ENCODE measurements around the gene TMCC1. TPM values are rescaled to one million over a fixed set of nuclear protein-coding genes. Genes with fewer than 3 reads are reported as not detected.

Gene TMCC1
- total and polyA plus RNA-seq, 10 of the 15 experiments (the other 5 are each of a cell fraction or from before 2014, with no cell fraction given): 2.3 to 21.1 (median 8.4) TPM

DNA sequence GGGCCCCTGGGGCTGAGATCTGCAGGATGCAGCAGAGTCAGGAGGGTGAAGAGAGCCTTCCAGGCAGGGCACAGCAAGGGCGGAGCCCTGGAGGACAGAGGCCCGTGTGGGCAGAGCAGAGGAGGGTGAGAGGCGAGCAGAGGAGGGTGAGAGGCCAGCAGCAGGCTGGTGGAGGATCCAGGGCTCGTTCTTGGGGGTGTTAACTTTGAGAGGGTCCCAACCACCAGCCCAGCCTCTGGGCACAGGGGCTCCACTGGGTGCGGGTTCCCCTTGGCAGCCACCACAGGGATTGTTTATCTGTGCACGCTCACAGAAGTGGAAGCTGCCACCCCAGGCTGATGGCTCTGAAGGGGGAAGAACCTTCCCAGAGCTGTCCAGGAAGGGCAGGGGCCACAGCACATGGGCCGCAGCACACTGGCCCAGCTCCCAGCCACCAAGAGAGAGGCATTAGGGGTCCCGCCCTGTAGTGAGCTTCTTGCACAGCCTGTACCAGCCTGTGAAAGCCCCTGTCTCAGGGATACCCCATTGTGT, 277.7 kb downstream of the TMCC1 start:
- Histone ChIP-seq H3K9me3 (replicated peaks; ENCODE audit: control insufficient read depth, insufficient read depth, low read length) (no peaks in the 10 kb centered on the region), H3K4me2 (ENCODE audit: control insufficient read depth, insufficient read depth) (no peak overlapping the region), H3K9ac (ENCODE audit: control insufficient read depth, insufficient read depth, low read length) (no peak overlapping the region), H4K20me1 (ENCODE audit: control insufficient read depth, insufficient read depth) (no peaks in the 10 kb centered on the region), H2AFZ (ENCODE audit: control insufficient read depth, low read depth, low read length) (no peak overlapping the region), H3K79me2 (ENCODE audit: control insufficient read depth, insufficient read depth, low read length) (no peaks in the 10 kb centered on the region), H3K36me3 (ENCODE audit: control insufficient read depth in 2 of 2, insufficient read depth in 2 of 2, low read length in 1 of 2) (no peaks in the 10 kb centered on the region), H3K27ac (ENCODE audit: control insufficient read depth, insufficient read depth) (no peak overlapping the region), H3K27me3 (replicated peaks in 1 of 2; ENCODE audit: control insufficient read depth in 2 of 2, insufficient read depth in 2 of 2, low read length in 1 of 2) (no peaks in the 10 kb centered on the region; a peak in 1 of 4 replicates), H3K4me3 (no peak overlapping the region), H3K4me1 (ENCODE audit: control insufficient read depth, insufficient read depth, low read length) (peaks cover 14% of the 10 kb centered on the region)
- TF ChIP-seq MYB (IDR thresholded peaks at IDR 0.05; ENCODE audit: borderline replicate concordance, low read depth, low read length) (no peak), SMC3 (IDR thresholded peaks at IDR 0.05; ENCODE audit: borderline replicate concordance, low read length) (no peak), NFYB (IDR thresholded peaks at IDR 0.05; ENCODE audit: insufficient read depth, low read depth, low read length) (no peak), CHD4 (IDR thresholded peaks at IDR 0.05) (no peak), JUND (IDR thresholded peaks at IDR 0.05; ENCODE audit: low read depth, low read length) (no peak)
- TF ChIP-seq, protein P1, sequence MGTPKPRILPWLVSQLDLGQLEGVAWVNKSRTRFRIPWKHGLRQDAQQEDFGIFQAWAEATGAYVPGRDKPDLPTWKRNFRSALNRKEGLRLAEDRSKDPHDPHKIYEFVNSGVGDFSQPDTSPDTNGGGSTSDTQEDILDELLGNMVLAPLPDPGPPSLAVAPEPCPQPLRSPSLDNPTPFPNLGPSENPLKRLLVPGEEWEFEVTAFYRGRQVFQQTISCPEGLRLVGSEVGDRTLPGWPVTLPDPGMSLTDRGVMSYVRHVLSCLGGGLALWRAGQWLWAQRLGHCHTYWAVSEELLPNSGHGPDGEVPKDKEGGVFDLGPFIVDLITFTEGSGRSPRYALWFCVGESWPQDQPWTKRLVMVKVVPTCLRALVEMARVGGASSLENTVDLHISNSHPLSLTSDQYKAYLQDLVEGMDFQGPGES (IDR thresholded peaks at IDR 0.05): no peak
- WGBS (ENCODE audit: insufficient coverage, insufficient replicate concordance, low lambda C conversion rate, missing lambda C conversion rate): 31% methylated on average over 8 of the region's 8 CpGs
- FAIRE-seq: no peak
- POLR2A ChIA-PET: no interaction called here
- SMC1A ChIA-PET (ENCODE audit: uncharacterized antibody, unreplicated experiment): no interaction called here
- ATAC-seq: no peak
- CTCF ChIA-PET: interaction anchor here (0.6 kb wide), 1 partner anchor 1829 kb away, joined by 3 read pairs; no protein-coding TSS in a partner anchor
- intact Hi-C loops (cut with micrococcal nuclease; ENCODE audit: unreplicated experiment) (no loop called here), in situ Hi-C loops (cut with MboI) (no loop called here)
- BruUV-seq (replicated peaks): no TSS peak
- DNase-seq (ENCODE audit: low read depth, low spot score): no peak
- RAD21 ChIA-PET (ENCODE audit: unreplicated experiment): no interaction called here

DNA sequence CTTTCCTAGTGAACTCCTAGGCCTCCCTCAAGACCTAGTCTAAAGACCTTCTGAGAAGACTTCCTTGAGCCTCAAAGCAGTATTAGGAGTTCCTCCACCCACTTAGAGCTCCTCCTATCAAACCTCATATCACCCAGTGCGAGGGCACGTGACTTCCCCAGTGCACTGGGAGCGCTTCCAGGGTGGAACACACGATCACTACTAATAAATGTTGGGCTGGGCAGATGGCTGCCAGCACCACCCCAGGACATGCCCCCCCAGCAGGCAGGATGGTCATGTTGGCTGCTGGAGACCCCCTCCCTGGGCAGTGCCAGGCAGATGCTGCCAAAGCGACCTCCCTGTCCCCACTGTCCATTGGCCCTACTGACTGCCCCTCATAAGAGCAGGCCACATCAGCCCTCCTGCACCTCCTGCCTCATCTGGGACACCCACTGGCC, 278.6 kb downstream of the TMCC1 start:
- ChIA-PET POLR2A (no interaction called here), RAD21 (ENCODE audit: unreplicated experiment) (no interaction called here), CTCF (no interaction called here), SMC1A (ENCODE audit: uncharacterized antibody, unreplicated experiment) (no interaction called here)
- H3K4me1 ChIP-seq (ENCODE audit: control insufficient read depth, insufficient read depth, low read length): peaks cover 14% of the 10 kb centered on the region
- BruUV-seq (replicated peaks): no TSS peak
- no peak overlapping the region for H3K27ac ChIP-seq (ENCODE audit: control insufficient read depth, insufficient read depth)
- no peaks in the 10 kb centered on the region for H3K27me3 ChIP-seq (replicated peaks in 1 of 2; ENCODE audit: control insufficient read depth in 2 of 2, insufficient read depth in 2 of 2, low read length in 1 of 2)
- no peaks in the 10 kb centered on the region for H4K20me1 ChIP-seq (ENCODE audit: control insufficient read depth, insufficient read depth)
- intact Hi-C loops (cut with micrococcal nuclease; ENCODE audit: unreplicated experiment): no loop called here
- in situ Hi-C loops (cut with MboI): no loop called here
- ATAC-seq (no peak), DNase-seq (ENCODE audit: low read depth, low spot score) (no peak), FAIRE-seq (no peak)
- no peak overlapping the region for H2AFZ ChIP-seq (ENCODE audit: control insufficient read depth, low read depth, low read length)
- H3K9ac ChIP-seq (ENCODE audit: control insufficient read depth, insufficient read depth, low read length): no peak overlapping the region
- H3K9me3 ChIP-seq (replicated peaks; ENCODE audit: control insufficient read depth, insufficient read depth, low read length): no peaks in the 10 kb centered on the region
- no peaks in the 10 kb centered on the region for H3K36me3 ChIP-seq (ENCODE audit: control insufficient read depth in 2 of 2, insufficient read depth in 2 of 2, low read length in 1 of 2)
- TF ChIP-seq, protein P2, sequence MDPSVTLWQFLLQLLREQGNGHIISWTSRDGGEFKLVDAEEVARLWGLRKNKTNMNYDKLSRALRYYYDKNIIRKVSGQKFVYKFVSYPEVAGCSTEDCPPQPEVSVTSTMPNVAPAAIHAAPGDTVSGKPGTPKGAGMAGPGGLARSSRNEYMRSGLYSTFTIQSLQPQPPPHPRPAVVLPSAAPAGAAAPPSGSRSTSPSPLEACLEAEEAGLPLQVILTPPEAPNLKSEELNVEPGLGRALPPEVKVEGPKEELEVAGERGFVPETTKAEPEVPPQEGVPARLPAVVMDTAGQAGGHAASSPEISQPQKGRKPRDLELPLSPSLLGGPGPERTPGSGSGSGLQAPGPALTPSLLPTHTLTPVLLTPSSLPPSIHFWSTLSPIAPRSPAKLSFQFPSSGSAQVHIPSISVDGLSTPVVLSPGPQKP (IDR thresholded peaks at IDR 0.05; ENCODE audit: low read depth, low read length): no peak
- TF ChIP-seq BHLHE40 (IDR thresholded peaks at IDR 0.05; ENCODE audit: borderline replicate concordance in 1 of 2, low read depth in 2 of 2, low read length in 1 of 2) (peak in 1 of 2 experiments; percentile 11; a peak in 1 of 4 replicates), RBBP5 (conservative IDR thresholded peaks at IDR 0.05) (no peak), BACH1 (IDR thresholded peaks at IDR 0.05; ENCODE audit: borderline replicate concordance) (no peak)
- H3K4me3 ChIP-seq: no peak overlapping the region
- no peaks in the 10 kb centered on the region for H3K79me2 ChIP-seq (ENCODE audit: control insufficient read depth, insufficient read depth, low read length)
- 57% methylated on average over 5 of the region's 5 CpGs for WGBS (ENCODE audit: insufficient coverage, insufficient replicate concordance, low lambda C conversion rate, missing lambda C conversion rate)
- H3K4me2 ChIP-seq (ENCODE audit: control insufficient read depth, insufficient read depth): no peak overlapping the region

All from GM12878 (cell line).